Measurements from ENCODE around the gene PRKACA. TPM values are rescaled to one million over a fixed set of nuclear protein-coding genes. Genes with fewer than 3 reads are reported as not detected.

The PRKACA gene
- total RNA-seq, 2 experiments from 2014 or later: 21.1 to 62.0 TPM

- H3K9me2 ChIP-seq (ENCODE audit: insufficient read depth, low read length): no peaks in the 10 kb centered on the region
- H3K79me2 ChIP-seq (ENCODE audit: insufficient read depth, low read depth, low read length): no peaks in the 10 kb centered on the region
- DNase-seq (ENCODE audit: low spot score): no peak
- POLR2A ChIA-PET: interaction anchor here (0.7 kb wide), 1 partner anchor 24 kb away, joined by 3 read pairs; no protein-coding TSS in a partner anchor
- TF ChIP-seq EZH2phosphoT487 (IDR thresholded peaks at IDR 0.05; ENCODE audit: borderline replicate concordance, low read depth, low read length) (no peak), CTCF (conservative IDR thresholded peaks at IDR 0.05; ENCODE audit: low read length) (no peak)
- no peaks in the 10 kb centered on the region for H3K4me1 ChIP-seq (ENCODE audit: insufficient read depth, low read length, poor library complexity, severe bottlenecking)
- no peaks in the 10 kb centered on the region for H3K36me3 ChIP-seq (ENCODE audit: insufficient read depth, low read length)
- H3K4me2 ChIP-seq (ENCODE audit: low read length): no peak overlapping the region
- intact Hi-C loops (cut with micrococcal nuclease; ENCODE audit: unreplicated experiment): no loop called here
- no peak overlapping the region for H3K27ac ChIP-seq (ENCODE audit: low read depth, low read length, poor library complexity, severe bottlenecking)
- H4K20me1 ChIP-seq (ENCODE audit: insufficient read depth, low read length): no peaks in the 10 kb centered on the region
- no peak overlapping the region for H2AFZ ChIP-seq (ENCODE audit: low read length)
- BruUV-seq (replicated peaks): no TSS peak
- CTCF ChIA-PET (ENCODE audit: unreplicated experiment): no interaction called here
- H3K4me3 ChIP-seq (ENCODE audit: low read depth, low read length, poor library complexity, severe bottlenecking): no peak overlapping the region
- no peaks in the 10 kb centered on the region for H3K9me3 ChIP-seq (ENCODE audit: low read length)
These were observed 38.6 kb upstream of the PRKACA start for GRCh38 chr19:14156122-14156521.

- CTCF ChIA-PET (ENCODE audit: unreplicated experiment): no interaction called here
- no TSS peak for BruUV-seq (replicated peaks)
These were observed 37.8 kb upstream of the PRKACA start for GRCh38 chr19:14155371-14155770.

More at GRCh38 chr19:14155371-14155770, 37.8 kb upstream of the PRKACA start:
- Histone ChIP-seq H3K36me3 (ENCODE audit: insufficient read depth, low read length) (no peaks in the 10 kb centered on the region), H3K27ac (ENCODE audit: low read depth, low read length, poor library complexity, severe bottlenecking) (no peak overlapping the region), H3K9me2 (ENCODE audit: insufficient read depth, low read length) (no peaks in the 10 kb centered on the region), H3K4me2 (ENCODE audit: low read length) (no peak overlapping the region), H3K9me3 (ENCODE audit: low read length) (no peaks in the 10 kb centered on the region), H3K4me3 (ENCODE audit: low read depth, low read length, poor library complexity, severe bottlenecking) (no peak overlapping the region), H2AFZ (ENCODE audit: low read length) (no peak overlapping the region), H3K4me1 (ENCODE audit: insufficient read depth, low read length, poor library complexity, severe bottlenecking) (no peaks in the 10 kb centered on the region), H4K20me1 (ENCODE audit: insufficient read depth, low read length) (no peaks in the 10 kb centered on the region), H3K79me2 (ENCODE audit: insufficient read depth, low read depth, low read length) (no peaks in the 10 kb centered on the region)
- POLR2A ChIA-PET: interaction anchor here (0.9 kb wide), 1 partner anchor 9 kb away, joined by 4 read pairs; no protein-coding TSS in a partner anchor
- DNase-seq (ENCODE audit: low spot score): no peak
- TF ChIP-seq CTCF (conservative IDR thresholded peaks at IDR 0.05; ENCODE audit: low read length): no peak
- TF ChIP-seq EZH2phosphoT487 (IDR thresholded peaks at IDR 0.05; ENCODE audit: borderline replicate concordance, low read depth, low read length): no peak
- intact Hi-C loops (cut with micrococcal nuclease; ENCODE audit: unreplicated experiment): no loop called here

All from OCI-LY7 (cell line).